KOPT-K1 (cell line): ENCODE measurements around the gene AGER.

Source experiments
- H3K27ac ChIP-seq: fragments of 200-600 bp; sonication (generic); 2 replicates; pipeline ENCODE4 v1.5.1; 2016; ENCODE audit warnings: antibody characterized with exemption, mild to moderate bottlenecking, low read depth, low read length; ENCODE audit not compliant: poor library complexity, severe bottlenecking
- H3K36me3 ChIP-seq: fragments of 200-600 bp; sonication (generic); 2 replicates; pipeline ENCODE4 v1.5.1; 2017; ENCODE audit warnings: antibody characterized with exemption, mild to moderate bottlenecking, low read length, moderate library complexity; ENCODE audit not compliant: insufficient read depth
- H3K9me3 ChIP-seq: fragments of 200-600 bp; sonication (generic); 2 replicates; pipeline ENCODE4 v1.5.1; 2017; ENCODE audit warnings: antibody characterized with exemption, low read length, mild to moderate bottlenecking; ENCODE audit not compliant: insufficient read depth, poor library complexity, severe bottlenecking

The AGER gene

DNA sequence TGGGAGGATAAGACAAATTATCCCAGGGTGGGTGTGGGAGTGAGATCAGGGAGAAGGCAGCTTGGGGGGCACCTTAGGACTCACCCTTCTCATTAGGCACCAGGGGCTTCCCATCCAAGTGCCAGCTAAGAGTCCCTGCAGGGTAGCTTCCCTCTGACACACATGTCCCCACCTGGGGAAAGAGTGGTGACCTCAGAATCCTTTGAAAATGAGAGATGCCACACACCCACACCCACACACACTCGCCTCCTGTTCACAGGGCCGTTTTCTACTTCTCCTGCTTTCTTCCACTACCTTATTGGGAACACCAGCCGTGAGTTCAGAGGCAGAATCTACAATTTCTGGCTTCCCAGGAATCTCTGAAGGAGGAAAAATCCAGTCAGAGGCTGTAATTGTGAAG, 1.0 kb downstream of the AGER start:
- no peaks in the 10 kb centered on the region for H3K9me3 ChIP-seq
- H3K36me3 ChIP-seq, result peaks cover 75% of the 10 kb centered on the region
- H3K27ac ChIP-seq, result no peak overlapping the region

DNA sequence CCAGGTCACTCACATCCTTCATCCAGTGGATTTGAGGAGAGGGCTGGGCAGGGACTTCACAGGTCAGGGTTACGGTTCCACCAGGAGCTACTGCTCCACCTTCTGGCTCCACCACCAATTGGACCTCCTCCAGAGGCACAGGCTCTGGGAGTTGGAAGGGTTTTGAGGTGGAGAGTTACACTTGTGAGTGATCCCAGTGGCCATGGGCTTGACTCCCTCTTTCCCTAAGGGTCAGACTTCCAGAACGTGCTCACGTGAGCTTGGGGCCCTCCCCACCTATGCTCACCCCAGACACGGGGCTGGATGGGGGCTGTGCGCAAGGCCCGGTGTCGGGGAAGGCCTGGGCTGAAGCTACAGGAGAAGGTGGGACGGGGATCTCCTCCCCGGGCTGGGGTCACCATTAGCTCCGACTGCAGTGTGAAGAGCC, 1.5 kb downstream of the AGER start:
- H3K36me3 ChIP-seq, result peaks cover 70% of the 10 kb centered on the region
- H3K27ac ChIP-seq, result no peak overlapping the region
- no peaks in the 10 kb centered on the region for H3K9me3 ChIP-seq

DNA sequence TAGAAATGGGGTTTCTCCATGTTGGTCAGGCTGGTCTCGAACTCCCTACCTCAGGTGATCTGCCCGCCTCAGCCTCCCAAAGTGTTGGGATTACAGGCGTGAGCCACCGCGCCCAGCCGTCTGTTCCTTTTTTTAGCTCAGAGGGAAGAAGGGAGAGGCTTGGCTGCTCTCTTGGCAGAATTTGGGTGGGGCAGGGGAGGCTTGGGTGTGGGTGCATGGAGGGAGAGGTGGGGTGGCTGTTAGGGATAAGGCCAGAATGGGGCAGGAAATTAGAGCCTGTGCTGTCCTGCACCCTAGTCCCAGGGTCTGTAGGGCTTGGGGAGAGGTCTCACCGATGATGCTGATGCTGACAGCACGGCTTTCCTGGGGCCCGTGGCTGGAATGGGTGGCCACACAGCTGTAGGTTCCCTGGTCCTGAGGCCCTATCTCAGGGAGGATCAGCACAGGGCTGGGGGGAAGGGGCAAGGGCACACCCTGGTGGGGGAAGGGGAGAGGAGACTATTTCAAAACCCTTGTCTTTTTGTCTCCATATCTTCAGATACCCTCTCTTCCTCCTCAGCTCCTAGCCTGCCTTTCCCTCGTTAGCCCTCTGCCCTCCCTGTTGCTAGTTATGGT, 2.0 kb downstream of the AGER start:
- peaks cover 65% of the 10 kb centered on the region for H3K36me3 ChIP-seq
- no peaks in the 10 kb centered on the region for H3K9me3 ChIP-seq
- H3K27ac ChIP-seq, result no peak overlapping the region

DNA sequence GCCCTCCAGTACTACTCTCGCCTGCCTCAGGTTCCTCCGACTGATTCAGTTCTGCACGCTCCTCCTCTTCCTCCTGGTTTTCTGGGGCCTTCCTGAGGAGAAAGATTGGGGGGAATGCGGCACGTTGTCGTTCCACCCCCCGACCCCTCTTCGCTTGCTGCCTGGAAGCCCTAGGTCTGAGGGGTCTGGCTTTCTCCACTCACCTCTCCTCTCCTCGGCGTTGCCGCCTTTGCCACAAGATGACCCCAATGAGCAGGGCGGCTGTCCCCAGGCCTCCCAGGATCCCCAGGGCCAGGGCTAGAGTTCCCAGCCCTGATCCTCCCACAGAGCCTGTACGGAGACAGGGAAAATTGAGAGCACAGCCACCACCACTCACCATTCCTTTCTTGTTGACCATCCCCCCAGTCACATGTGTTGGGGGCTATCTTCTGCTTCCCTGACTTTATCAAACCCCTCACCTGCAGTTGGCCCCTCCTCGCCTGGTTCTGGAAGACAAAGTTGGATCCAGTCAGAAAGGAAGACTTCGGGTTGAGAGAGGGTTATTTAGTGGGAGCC, 2.8 kb downstream of the AGER start:
- Histone ChIP-seq H3K27ac (no peak overlapping the region), H3K36me3 (peaks cover 57% of the 10 kb centered on the region), H3K9me3 (no peaks in the 10 kb centered on the region)

DNA sequence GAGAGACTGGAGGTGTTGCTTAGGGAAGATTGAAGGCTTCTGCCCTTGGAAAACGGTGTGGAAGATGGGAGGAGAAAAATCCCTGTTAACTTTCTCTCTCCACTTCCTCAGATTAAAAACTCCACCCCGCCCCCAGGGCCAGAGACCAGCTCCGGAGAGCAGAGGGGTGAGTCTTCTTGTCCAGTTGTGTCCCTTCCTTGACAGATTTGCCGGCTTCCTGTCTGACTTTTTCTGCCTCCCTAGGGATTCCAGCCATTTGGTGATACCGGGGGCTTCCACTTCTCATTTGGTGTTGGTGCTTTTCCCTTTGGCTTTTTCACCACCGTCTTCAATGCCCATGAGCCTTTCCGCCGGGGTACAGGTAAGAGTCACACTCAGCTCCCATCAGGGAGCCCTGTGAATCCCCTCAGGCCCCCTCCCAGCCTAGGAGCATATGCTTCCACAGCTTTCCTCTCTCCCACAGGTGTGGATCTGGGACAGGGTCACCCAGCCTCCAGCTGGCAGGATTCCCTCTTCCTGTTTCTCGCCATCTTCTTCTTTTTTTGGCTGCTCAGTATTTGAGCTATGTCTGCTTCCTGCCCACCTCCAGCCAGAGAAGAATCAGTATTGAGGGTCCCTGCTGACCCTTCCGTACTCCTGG, 4.2 kb downstream of the AGER start:
- Histone ChIP-seq H3K9me3 (no peaks in the 10 kb centered on the region), H3K27ac (peak overlapping the region; percentile 83), H3K36me3 (peaks cover 49% of the 10 kb centered on the region)

DNA sequence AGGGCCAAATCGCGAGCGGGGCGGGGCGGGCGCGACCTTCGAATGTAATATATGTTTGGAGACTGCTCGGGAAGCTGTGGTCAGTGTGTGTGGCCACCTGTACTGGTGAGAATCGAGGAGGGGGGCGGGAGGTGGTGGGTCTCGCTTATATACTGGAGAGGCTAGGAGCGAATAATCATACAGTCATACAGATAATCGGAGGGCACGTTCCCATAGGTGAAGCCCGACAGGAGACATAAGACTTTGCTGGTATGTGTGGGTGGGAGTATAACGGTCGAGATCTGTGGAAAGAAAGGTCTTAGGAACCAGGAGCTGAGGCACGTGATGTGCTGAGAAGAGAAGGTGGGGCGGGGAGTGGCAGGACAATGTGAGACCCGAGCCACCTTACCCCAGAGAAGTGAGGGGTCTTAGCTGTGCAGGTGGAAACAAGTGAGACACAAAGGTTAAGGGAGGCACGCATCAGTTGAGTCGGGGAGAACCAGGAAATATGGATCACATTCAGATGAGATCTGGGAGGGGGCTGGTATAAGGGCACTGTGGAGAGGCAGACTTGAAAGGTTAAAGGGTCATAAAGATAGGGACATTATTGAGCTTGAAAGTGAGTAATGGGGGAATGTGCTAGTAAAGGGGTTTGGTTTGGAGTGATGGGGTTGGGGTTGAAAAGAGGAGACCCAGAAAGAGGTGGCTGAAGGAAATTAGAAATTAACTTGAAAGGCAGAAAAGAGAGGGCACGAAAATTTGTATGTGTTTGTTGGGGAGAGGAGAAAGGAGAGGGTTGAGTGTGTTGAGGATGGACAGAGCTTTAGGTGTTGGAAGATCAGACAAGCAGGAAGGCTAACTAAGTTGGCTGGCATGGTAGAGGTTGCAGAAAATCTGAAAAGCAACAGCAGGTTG, 5.3 kb downstream of the AGER start:
- Histone ChIP-seq H3K27ac (peak overlapping the region; percentile 83), H3K9me3 (no peaks in the 10 kb centered on the region), H3K36me3 (peaks cover 41% of the 10 kb centered on the region)

DNA sequence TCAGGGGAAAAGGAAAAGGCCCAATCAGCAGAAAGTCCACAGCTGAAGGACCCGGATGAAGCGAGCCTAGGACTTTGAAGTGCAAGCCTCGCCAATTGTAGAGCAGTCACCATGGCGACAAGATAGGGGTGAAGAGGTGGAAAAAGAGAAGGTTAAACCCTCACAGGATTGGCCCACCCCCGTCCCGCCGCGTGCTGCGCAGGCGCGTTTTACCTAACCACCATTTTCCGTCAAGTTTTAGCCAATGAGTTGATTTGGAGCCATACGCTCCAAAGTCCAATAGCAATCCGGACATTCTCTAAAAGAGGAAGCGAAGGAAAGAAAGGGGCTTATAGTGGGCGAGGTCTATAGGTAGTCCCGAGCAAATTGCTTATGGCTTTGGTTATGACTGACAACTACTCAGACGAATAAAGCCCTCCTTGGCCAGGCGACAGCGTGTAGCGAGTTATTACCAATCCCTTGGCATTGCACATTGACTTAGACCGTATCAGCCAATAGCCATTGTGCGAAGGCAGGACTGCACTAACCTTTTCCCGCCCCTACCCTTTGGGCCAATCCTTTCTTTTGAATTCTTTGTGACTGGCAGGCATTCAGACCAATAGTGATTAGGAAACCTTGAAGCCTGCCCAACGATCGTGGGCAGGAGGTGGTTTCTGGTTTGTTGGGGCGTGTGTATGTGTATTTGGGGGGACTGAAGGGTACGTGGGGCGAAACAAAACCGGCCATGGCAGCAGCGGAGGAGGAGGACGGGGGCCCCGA, 6.1 kb downstream of the AGER start, which contains the start of gene RNF5:
RNF5 (plus strand) TSS at position 618 of the 759 bp plus-strand sequence; CDS start at position 725, 107 bp downstream.
- Histone ChIP-seq H3K27ac (peak within 1 kb of the TSS; percentile 83), H3K9me3 (no peaks in the 10 kb centered on the region), H3K36me3 (peaks cover 33% of the 10 kb centered on the region)

DNA sequence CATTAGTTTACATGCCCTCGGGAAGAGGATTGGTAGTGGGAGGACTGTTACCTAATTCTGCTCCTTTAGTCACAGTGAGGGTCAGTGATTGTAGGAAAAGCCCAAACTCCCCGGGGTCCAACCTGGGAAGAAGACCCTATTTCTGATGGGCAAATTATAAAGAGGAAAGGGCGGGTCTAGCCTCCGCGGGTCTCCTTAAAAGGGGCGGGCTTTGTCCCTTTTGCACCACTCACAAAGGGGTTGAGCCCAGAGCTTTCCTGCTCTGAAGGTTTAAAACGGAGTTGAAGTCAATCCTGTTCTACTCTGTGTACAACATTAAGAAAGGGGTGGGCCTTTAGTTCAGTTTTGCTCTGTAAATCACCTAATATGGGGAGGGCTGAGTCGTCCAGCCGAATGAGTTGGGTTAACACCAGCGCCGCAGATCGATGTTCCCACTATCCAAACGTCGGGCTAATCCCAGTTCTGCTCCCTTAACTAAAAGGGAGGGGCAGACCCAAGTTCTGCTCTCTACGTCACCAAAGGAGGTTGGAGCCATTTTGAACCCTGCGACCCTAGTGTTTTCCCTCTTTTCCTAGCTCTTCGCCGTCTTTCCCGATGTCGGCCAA, 6.8 kb downstream of the AGER start:
- H3K36me3 ChIP-seq, result peaks cover 26% of the 10 kb centered on the region
- no peaks in the 10 kb centered on the region for H3K9me3 ChIP-seq
- peak overlapping the region; percentile 83 for H3K27ac ChIP-seq

DNA sequence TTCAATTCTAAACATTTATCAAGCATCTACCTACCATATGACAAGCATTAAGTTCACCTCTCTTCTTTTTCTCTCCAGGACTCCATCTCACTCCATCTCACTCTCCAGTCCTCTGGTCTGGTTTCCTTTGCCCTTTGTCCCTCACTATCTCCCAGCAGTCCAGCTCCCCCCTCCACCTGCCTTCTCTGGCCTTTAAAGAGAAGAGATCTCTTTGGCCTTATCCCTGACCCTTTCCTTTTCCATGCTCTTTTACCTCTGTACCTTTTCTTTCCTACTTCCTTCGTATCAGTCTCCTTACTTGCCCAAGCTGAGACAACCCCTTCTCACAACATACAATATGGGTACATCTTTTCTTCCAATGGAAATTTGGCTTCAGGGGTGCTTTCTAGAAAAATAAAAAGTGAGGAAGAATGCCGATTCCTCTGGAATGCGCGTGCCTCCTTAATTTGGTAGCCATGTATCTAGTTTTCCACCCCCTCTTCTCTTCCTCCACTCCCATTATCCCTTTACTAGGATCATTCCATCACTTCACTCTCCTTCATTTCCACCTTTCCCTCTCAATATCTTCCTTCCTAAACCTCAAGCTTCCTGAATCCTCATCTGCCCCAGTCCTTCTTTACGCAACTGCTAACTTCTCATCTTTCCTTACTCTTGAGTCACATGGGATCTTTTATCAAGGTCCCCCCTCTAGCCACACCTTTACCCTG, 7.4 kb downstream of the AGER start:
- H3K27ac ChIP-seq, result peak overlapping the region; percentile 83
- H3K9me3 ChIP-seq, result no peaks in the 10 kb centered on the region
- H3K36me3 ChIP-seq, result peaks cover 20% of the 10 kb centered on the region

DNA sequence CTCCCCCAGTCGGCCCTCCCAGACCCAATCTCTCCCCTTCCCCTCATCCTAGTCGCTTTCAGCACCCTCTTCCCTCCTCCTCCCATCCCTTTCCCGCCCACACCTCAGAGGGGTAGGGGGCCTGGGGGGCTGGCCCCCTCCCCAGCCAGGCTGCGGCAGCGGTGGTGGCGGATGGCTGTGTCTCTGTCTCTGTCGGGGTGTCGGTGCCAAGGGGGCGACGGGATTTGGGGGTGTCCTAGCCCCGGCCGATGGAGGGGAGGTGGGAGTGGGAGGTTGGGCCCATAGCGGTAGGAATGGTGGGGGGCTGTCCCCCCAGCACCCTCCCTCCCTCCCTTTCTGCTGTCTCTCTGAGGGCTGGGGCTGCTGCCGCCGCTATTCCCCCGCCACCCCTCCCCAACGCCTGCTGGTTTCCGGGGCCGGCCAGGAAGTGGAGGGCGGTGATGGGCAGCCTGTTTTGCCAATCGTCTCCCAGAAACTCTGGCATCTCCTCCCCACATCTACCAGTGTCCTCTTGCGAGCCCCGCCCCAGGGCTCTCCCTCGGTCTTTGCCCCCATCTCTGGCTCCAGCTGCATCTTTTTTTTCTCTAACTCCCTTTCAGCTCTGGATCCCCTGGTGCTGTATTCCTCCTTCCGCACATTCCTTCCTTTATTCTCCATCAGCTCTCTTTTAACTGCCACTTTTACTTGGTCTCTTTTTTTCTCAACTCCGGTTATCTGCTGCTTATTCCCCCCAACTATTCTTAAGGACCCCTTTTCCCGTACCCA, 8.2 kb downstream of the AGER start, which contains the start of gene AGPAT1:
AGPAT1 (minus strand) TSS at position 374 of the 765 bp plus-strand sequence. CDS start 4,588 bp downstream, outside the sequence.
- Histone ChIP-seq H3K9me3 (no peaks in the 10 kb centered on the region), H3K36me3 (peaks cover 17% of the 10 kb centered on the region), H3K27ac (peak within 1 kb of the TSS; percentile 83)

DNA sequence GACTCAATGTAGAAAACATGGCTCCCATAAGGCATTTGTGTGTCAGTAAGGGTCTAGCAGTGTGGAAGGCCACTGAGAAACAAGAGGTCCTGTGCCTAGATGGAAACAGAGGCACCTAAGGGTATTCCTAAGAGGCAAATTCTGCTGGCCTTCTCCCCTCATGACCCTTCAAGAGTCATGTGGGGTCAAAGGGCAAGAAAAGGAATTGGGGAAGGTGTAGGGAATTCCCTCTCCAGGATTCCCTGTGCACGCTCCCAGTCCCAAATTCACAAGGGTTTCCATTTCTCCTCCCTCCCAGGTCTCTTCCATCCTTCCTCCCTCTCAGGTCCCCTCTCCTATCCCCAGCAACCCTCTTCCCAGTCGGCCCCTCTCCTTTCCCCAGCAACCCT, 8.7 kb downstream of the AGER start:
- H3K9me3 ChIP-seq, result no peaks in the 10 kb centered on the region
- peak overlapping the region; percentile 83 for H3K27ac ChIP-seq
- peaks cover 17% of the 10 kb centered on the region for H3K36me3 ChIP-seq

DNA sequence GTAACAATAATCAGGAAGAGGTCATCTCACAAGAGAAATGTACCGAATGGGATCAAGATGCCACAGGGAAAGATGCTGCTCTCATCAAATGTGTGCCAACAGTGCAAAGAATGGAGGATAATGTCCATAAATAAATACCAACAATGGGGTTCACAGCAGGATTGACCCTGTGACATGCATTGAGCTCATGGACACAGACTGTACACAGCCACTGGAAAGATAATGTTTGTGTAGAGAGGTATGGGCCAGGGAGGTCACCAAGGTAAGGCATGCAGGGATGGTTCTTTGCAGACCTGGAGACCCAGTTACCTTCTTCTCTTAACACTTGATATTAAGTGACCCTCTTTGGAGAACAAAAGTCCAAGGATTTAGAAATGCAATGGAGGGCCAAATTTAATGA, 9.6 kb downstream of the AGER start:
- Histone ChIP-seq H3K9me3 (no peaks in the 10 kb centered on the region), H3K36me3 (peaks cover 20% of the 10 kb centered on the region), H3K27ac (no peak overlapping the region)

DNA sequence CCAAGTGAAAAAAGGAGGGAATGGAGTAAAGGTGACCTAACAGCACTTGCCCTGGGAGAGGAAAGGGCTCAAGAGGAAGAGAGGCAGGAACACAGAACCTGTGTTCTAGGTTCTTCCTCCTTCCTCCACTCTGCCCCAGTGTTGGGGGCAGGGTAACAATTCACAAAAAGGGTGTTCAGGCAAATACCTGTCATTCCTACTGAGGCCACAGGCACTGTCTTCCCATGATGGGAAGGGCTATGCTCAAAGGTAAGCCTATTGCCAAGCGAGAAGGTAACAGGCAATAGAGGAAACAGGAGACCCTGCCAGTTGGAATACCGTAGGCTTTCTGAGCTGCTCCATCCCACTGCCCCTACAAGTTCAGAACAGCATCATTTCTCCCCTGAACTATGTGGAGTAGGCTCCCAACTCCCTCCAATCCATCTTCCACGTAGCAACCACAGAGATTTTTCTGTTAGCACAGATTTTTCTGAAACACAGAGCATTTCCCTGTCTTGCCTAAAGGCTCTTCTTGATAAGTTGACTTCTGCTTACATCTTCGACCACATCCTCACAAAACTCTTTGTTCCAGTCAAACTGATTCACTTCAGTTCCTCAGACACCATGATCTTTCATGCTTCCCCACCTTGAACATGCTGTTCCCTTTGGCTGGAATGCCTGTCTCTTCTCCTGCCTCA, 10.9 kb downstream of the AGER start:
- Histone ChIP-seq H3K36me3 (peaks cover 32% of the 10 kb centered on the region), H3K9me3 (no peaks in the 10 kb centered on the region), H3K27ac (no peak overlapping the region)
